NB4 (cell line): ENCODE results near the gene FNIP2.

Experiments
- MAX ChIP-seq: IDR thresholded peaks from 2 replicates; pipeline ENCODE4 v1.6.1; 2011; ENCODE audit warnings: low read depth, low read length
- POLR2A ChIP-seq: IDR thresholded peaks from 2 replicates; pipeline ENCODE4 v1.6.1; 2011; ENCODE audit warnings: mild to moderate bottlenecking; ENCODE audit not compliant: insufficient read length; ENCODE audit errors: extremely low read depth

DNA sequence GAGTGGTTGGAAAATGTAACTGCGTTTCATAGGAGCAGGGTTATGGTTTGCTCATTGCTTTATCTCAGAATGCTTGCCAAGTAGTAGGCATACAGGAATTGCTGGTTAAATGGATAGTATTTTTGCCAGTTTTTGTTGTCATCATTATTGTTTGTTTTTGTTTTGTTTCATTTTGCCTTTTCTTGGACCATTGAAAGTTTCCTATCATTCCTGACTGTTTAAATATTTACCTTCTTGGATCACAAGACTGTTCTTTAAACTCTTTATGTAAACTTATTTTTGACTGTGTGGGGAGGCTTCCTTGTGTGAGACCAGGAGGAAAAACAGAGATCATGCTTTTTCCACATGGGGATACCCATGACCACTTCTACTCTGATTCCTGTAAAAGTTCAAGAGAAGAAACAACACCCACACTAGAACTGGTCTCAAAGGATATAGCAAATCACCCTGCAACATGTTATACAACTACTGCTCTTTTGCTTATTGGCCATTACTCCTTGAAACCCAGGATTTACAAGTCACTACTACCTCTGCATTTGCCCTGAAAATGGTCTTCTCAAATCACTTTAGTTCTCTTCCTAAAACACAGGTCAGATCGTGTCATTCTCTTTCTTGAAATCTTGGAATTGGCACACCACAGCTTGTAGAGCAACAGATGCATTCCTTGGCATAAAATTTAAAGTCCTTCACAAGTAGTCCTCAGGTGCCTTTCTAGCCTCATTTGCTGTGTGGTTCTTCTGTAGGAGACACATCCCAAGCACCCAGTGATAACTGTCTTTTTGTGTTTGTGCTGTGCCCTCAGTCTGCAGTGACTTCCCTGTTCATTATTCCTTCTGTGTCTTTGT, 51.3 kb downstream of the FNIP2 start:
- TF ChIP-seq POLR2A (no peak), MAX (no peak)
